ENCODE measurements around the gene TRIO.
A peak's percentile ranks its signal among the peaks of the same experiment; 100 is the strongest.

Gene TRIO

GRCh38 chr5:14501353-14502293, 358.5 kb downstream of the TRIO start:
- Mint-ChIP-seq H3K4me1 (no peaks in the 10 kb centered on the region), H3K36me3 (peaks cover 31% of the 10 kb centered on the region), H3K9me3 (no peaks in the 10 kb centered on the region), H3K4me3 (no peak overlapping the region), H3K27ac (no peak overlapping the region), H3K27me3 (no peaks in the 10 kb centered on the region)
- ATAC-seq (ENCODE audit: low read depth), result no peak
- no peak for DNase-seq (ENCODE audit: low spot score in 2 of 2)

GRCh38 chr5:14502294-14502690, 359.1 kb downstream of the TRIO start:
- Mint-ChIP-seq H3K4me1 (no peaks in the 10 kb centered on the region), H3K27ac (peak overlapping the region; percentile 45), H3K4me3 (no peak overlapping the region), H3K9me3 (no peaks in the 10 kb centered on the region), H3K36me3 (peaks cover 34% of the 10 kb centered on the region), H3K27me3 (no peaks in the 10 kb centered on the region)
- ATAC-seq (ENCODE audit: low read depth) (no peak), DNase-seq (ENCODE audit: low spot score in 2 of 2) (no peak)

- Mint-ChIP-seq H3K4me1 (no peaks in the 10 kb centered on the region), H3K27me3 (no peaks in the 10 kb centered on the region), H3K4me3 (no peak overlapping the region), H3K27ac (no peak overlapping the region), H3K9me3 (no peaks in the 10 kb centered on the region), H3K36me3 (peaks cover 36% of the 10 kb centered on the region)
- ATAC-seq (ENCODE audit: low read depth) (no peak), DNase-seq (ENCODE audit: low spot score in 2 of 2) (no peak)
Measured at GRCh38 chr5:14503017-14503680, 360.0 kb downstream of the TRIO start.

GRCh38 chr5:14503681-14504331, 360.7 kb downstream of the TRIO start:
- H3K4me3 Mint-ChIP-seq, result no peak overlapping the region
- no peaks in the 10 kb centered on the region for H3K4me1 Mint-ChIP-seq
- H3K27ac Mint-ChIP-seq, result no peak overlapping the region
- peaks cover 36% of the 10 kb centered on the region for H3K36me3 Mint-ChIP-seq
- DNase-seq (ENCODE audit: low spot score in 2 of 2), result no peak
- no peak for ATAC-seq (ENCODE audit: low read depth)
- H3K27me3 Mint-ChIP-seq, result no peaks in the 10 kb centered on the region
- no peaks in the 10 kb centered on the region for H3K9me3 Mint-ChIP-seq

- ATAC-seq (ENCODE audit: low read depth), result no peak
- Mint-ChIP-seq H3K4me1 (no peaks in the 10 kb centered on the region), H3K27me3 (no peaks in the 10 kb centered on the region), H3K4me3 (no peak overlapping the region), H3K27ac (no peak overlapping the region), H3K9me3 (no peaks in the 10 kb centered on the region), H3K36me3 (peaks cover 36% of the 10 kb centered on the region)
- DNase-seq (ENCODE audit: low spot score in 2 of 2), result no peak
Measured at GRCh38 chr5:14504332-14504727, 361.2 kb downstream of the TRIO start.

GRCh38 chr5:14504816-14505215, 361.7 kb downstream of the TRIO start:
- Mint-ChIP-seq H3K27ac (no peak overlapping the region), H3K27me3 (no peaks in the 10 kb centered on the region), H3K36me3 (peaks cover 36% of the 10 kb centered on the region), H3K4me1 (no peaks in the 10 kb centered on the region), H3K9me3 (no peaks in the 10 kb centered on the region), H3K4me3 (no peak overlapping the region)
- DNase-seq (ENCODE audit: low spot score in 2 of 2) (no peak), ATAC-seq (ENCODE audit: low read depth) (no peak)

GRCh38 chr5:14505310-14506139, 362.4 kb downstream of the TRIO start:
- Mint-ChIP-seq H3K27ac (no peak overlapping the region), H3K4me1 (no peaks in the 10 kb centered on the region), H3K9me3 (no peaks in the 10 kb centered on the region), H3K27me3 (no peaks in the 10 kb centered on the region), H3K36me3 (peaks cover 36% of the 10 kb centered on the region), H3K4me3 (no peak overlapping the region)
- no peak for DNase-seq (ENCODE audit: low spot score in 2 of 2)
- ATAC-seq (ENCODE audit: low read depth), result no peak

GRCh38 chr5:14506140-14506538, 363.0 kb downstream of the TRIO start:
- no peaks in the 10 kb centered on the region for H3K9me3 Mint-ChIP-seq
- no peak for DNase-seq (ENCODE audit: low spot score in 2 of 2)
- H3K27ac Mint-ChIP-seq, result no peak overlapping the region
- peaks cover 36% of the 10 kb centered on the region for H3K36me3 Mint-ChIP-seq
- no peaks in the 10 kb centered on the region for H3K27me3 Mint-ChIP-seq
- no peak overlapping the region for H3K4me3 Mint-ChIP-seq
- no peaks in the 10 kb centered on the region for H3K4me1 Mint-ChIP-seq
- no peak for ATAC-seq (ENCODE audit: low read depth)

- H3K27ac Mint-ChIP-seq, result no peak overlapping the region
Measured at GRCh38 chr5:14506661-14507060, 363.5 kb downstream of the TRIO start.

GRCh38 chr5:14507156-14507941, 364.2 kb downstream of the TRIO start:
- H3K36me3 Mint-ChIP-seq, result peaks cover 27% of the 10 kb centered on the region
- H3K27me3 Mint-ChIP-seq, result no peaks in the 10 kb centered on the region
- no peak overlapping the region for H3K4me3 Mint-ChIP-seq
- H3K4me1 Mint-ChIP-seq, result no peaks in the 10 kb centered on the region
- DNase-seq (ENCODE audit: low spot score in 2 of 2) (no peak), ATAC-seq (ENCODE audit: low read depth) (no peak)
- H3K9me3 Mint-ChIP-seq, result no peaks in the 10 kb centered on the region
- no peak overlapping the region for H3K27ac Mint-ChIP-seq

More at GRCh38 chr5:14506661-14507060, 363.5 kb downstream of the TRIO start:
- H3K9me3 Mint-ChIP-seq, result no peaks in the 10 kb centered on the region
- no peaks in the 10 kb centered on the region for H3K4me1 Mint-ChIP-seq
- H3K27me3 Mint-ChIP-seq, result no peaks in the 10 kb centered on the region
- no peak overlapping the region for H3K4me3 Mint-ChIP-seq
- DNase-seq (ENCODE audit: low spot score in 2 of 2) (no peak), ATAC-seq (ENCODE audit: low read depth) (no peak)
- peaks cover 31% of the 10 kb centered on the region for H3K36me3 Mint-ChIP-seq

GRCh38 chr5:14508046-14508445, 364.9 kb downstream of the TRIO start:
- Mint-ChIP-seq H3K4me1 (no peaks in the 10 kb centered on the region), H3K9me3 (no peaks in the 10 kb centered on the region)
- DNase-seq (ENCODE audit: low spot score in 2 of 2), result no peak

GRCh38 chr5:14509556-14509955, 366.4 kb downstream of the TRIO start:
- H3K9me3 Mint-ChIP-seq, result peaks cover 2% of the 10 kb centered on the region

More at GRCh38 chr5:14508046-14508445, 364.9 kb downstream of the TRIO start:
- Mint-ChIP-seq H3K36me3 (peaks cover 22% of the 10 kb centered on the region), H3K27ac (no peak overlapping the region), H3K4me3 (no peak overlapping the region), H3K27me3 (no peaks in the 10 kb centered on the region)
- ATAC-seq (ENCODE audit: low read depth), result no peak

GRCh38 chr5:14510156-14510734, 367.1 kb downstream of the TRIO start:
- DNase-seq (ENCODE audit: low spot score in 2 of 2), result no peak
- H3K27ac Mint-ChIP-seq, result no peak overlapping the region
- no peaks in the 10 kb centered on the region for H3K27me3 Mint-ChIP-seq
- H3K9me3 Mint-ChIP-seq, result peaks cover 2% of the 10 kb centered on the region
- no peak overlapping the region for H3K4me3 Mint-ChIP-seq
- peaks cover 3% of the 10 kb centered on the region for H3K4me1 Mint-ChIP-seq
- ATAC-seq (ENCODE audit: low read depth), result no peak
- peaks cover 20% of the 10 kb centered on the region for H3K36me3 Mint-ChIP-seq

More at GRCh38 chr5:14509556-14509955, 366.4 kb downstream of the TRIO start:
- Mint-ChIP-seq H3K4me3 (no peak overlapping the region), H3K36me3 (peaks cover 23% of the 10 kb centered on the region), H3K27ac (no peak overlapping the region), H3K27me3 (no peaks in the 10 kb centered on the region), H3K4me1 (peaks cover 3% of the 10 kb centered on the region)
- DNase-seq (ENCODE audit: low spot score in 2 of 2) (no peak), ATAC-seq (ENCODE audit: low read depth) (no peak)

All from memory B cell (primary cell).